HG03342 (cell line): ENCODE measurements around the gene CACNA1S.
A peak's percentile ranks its signal among the peaks of the same experiment; 100 is the strongest.

Experiments
- ATAC-seq: cut with Tn5 transposase; IDR thresholded peaks from one replicate; pipeline ENCODE4 v1.9.1; 2021; ENCODE audit warnings: mild to moderate bottlenecking, moderate library complexity; ENCODE audit not compliant: unreplicated experiment

Gene CACNA1S

DNA sequence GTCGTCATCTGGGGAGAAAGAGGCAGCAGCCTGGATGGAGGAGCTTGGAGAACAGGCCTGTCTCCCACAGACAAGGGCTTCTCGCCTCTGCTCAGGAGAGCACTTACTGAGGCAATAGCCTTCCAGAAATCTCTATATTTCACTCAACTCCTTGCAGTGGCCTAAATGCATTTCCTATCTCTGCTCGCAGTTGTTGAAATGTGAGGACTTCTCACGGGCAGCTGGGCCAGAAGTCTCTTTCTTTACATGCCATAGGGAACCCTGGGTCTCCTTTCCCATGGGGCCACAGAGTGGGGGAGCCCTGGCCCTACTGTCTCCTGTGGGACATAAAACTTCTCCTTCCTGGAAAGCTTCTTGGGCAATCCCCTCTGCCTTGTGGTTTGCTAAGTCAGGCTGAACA lies 45.2 kb downstream of the CACNA1S start:
- ATAC-seq = no peak

DNA sequence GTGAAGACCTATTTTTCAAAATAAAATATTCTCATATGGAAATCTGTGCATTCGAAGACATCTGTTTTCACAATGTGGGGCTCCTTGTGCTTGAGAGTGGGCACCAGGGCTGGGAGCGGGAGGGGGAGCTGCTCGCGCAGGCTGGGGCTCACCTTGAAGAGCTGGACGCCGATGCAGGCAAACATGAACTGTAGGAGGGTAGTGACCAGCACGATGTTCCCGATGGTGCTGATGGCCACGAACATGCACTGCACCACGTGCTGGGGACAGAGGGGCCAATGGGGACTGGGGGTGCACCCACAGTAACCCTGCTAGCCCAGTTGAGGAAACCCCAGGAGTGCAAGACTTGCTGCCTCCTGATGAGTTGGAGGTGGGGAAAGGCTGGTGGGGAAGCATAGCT lies 46.5 kb downstream of the CACNA1S start:
- ATAC-seq = no peak

DNA sequence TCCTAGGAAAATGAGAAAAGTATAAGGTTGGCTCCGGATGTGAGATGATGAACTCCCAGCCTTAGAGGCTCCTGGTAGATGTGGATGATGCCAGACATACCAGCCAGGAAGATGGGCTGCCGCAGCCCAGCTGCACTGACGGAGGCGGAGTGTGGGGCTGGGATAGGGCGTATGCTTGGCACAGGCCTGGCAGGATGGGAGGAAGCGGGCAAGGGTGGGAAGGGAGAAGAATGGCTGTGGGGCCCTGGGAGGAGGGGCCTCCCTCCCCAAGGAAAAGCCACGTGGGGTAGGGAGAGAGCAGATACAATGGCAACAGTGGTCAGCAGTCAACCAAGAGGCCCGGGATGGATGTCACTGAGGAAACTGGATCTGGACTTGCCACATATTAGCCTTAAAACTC lies 47.4 kb downstream of the CACNA1S start:
- no peak for ATAC-seq

DNA sequence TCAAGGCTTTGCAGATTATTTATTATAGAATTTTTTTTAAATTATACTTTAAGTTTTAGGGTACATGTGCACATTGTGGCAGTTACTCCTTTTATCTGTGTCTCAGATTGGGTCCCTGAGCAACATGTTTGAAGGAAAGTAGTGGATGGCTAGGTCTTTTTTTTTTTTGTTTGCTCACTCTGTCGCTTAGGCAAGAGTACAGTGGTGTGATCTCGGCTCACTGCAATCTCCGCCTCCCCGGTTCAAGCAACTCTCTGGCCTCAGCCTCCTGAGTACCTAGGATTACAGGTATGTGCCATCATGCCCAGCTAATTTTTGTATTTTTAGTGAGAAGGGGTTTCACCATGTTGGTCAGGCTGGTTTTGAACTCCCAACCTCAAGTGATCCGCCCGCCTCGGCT lies 49.1 kb downstream of the CACNA1S start:
- ATAC-seq = no peak

DNA sequence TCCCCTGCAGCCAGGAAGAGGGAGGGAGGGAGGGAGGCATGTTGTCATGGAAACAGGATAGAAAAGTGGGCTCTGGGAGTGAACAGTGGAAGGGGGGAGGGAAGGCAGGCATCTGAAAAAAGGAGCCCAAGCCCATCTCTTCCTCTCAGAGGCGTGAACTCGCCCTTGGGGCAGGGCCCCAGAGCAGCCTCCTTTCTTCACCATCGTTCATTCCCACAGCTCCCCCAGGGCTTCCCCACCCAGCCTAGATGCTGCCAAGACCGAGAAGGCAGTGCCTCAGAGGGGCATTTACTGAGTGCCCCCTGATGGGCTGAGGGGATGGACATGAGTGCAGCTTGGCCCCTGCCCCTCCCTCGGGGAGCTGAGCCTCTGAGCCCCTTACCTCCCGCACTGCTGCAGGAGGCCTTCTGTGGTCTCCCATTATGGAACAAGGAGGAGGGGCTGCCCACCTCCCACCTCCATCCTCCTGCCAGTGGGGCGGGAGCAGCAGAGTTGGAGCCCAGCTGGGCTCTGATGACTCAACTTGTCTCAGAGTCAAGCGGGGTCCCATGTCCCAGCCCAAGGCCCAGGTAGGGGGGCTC lies 49.6 kb downstream of the CACNA1S start:
- ATAC-seq = no peak

DNA sequence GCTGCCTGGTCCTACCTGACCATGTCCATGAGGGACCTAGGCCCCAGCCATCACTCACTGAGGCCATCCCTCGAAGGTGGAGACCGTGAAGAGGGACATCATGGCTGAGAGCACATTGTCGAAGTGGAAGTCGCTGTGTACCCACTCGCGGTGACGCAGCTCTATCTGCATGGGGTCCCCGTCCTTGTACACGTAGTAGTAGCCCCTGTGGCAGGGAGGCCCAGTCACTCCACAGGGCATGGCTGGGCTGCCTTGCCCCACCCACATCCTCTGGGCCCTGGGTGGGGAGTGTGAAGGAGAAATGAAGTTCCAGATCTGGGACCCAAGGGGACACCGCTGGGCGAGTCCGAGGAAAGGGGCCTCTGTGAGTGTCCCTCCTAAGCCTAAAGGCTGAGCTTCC lies 50.3 kb downstream of the CACNA1S start:
- no peak for ATAC-seq

DNA sequence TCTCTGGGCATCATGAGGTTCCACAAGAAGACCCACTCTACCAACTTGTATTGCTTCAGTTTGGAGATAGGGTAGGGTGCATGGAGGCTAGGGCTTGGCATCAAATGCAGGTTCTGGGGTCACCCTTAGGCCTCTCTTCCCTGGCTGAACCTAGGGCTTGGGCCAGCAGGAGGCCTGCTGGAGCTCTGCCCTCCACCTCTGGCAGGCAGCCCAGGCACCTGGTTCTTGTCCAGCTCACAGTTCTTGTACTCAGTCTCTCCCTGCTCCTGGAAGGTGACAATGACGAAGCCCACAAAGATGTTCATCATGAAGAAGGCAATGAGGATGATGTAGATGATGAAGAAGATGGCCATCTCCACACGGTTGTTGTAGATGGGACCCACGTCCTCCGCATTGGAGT lies 51.2 kb downstream of the CACNA1S start:
- ATAC-seq = no peak

DNA sequence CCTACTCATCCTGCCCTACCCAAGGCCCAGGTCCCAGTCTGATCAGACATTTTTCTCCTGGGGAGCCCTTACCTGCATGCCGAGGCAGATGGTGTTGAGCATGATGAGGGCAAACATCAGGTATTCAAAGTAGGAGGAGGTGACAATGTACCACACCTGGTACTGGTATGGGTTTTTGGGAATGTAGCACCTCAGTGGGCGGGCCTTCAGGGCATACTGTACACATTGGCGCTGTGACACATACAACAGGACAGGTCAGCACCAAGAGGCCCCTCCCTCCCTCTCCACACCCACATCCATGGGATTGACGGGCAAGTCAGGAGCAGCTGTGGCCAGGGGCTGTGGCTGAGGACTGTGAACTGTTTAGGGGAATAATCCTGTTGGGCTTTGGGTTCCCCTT lies 51.6 kb downstream of the CACNA1S start:
- no peak for ATAC-seq

DNA sequence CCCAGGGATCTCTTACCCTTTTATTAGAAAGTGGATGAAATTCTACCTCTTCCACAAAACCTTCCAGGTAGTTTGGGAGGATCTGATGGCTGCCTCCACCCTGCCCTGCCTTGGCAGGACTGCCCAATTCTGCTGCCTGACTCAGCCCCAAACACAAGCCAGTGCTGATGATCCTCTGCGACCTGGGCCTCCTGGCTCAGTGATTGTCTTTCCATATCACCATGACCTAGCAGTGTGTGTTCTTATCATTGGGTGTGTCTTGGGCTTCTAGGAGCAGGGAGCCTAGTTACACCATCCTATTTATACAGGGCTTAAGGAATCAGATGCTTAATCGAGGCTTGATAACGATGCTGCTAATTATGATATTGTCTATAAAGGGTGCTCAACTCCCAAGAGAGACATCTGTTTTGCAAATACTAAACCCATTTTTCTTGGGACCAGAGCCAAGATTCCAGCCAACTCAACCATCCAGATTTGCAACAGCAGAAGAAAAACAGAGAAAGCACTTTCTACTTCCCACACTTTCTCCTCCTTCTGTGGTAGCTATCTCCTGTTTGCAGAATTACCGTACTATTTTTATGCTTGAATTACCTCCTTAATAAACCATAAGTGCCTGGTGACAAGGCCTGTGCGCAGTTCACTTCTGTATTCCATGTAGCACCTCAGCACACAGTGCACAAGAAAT lies 52.2 kb downstream of the CACNA1S start:
- no peak for ATAC-seq

DNA sequence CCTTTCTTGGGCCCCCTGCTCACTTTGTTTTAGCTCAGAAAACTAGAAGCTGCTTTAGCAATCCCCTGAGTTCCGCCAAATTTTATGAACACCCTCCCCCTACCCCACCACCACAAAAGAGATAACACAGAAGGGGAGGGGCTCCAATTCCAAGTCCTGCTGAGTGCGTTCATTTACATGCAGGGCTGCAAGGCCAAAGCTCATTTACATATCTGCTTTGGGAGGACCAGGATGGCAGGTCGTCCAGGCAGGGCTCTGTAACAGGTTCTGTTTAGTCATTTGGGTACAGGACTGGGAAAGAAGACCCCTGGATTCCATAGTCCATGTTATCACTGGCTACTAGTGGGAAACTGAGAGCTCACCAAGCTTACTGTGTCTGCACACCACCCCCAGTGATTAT lies 52.8 kb downstream of the CACNA1S start:
- ATAC-seq = no peak

DNA sequence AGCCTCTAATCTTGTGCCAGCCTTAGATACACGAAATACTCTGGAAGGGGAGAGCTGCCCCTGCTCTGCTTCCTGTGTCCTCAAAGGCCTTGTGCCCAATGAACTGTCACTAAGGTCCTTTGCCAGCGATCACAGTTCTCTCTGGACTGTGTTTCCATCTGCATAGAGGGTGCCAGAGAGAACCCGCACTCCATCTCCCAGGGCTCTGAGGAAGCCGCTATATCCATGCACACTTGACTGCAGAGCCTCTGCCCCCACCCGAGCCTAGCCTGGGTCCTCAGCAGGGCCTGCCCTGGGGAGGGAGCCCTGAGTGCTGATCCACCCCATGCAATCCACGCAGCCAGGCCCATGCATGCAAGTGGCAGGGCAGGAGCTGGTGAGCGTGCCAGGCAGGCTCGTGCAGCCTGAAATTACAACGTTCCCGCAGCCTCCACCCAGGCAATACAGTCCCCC lies 58.1 kb downstream of the CACNA1S start:
- no peak for ATAC-seq

DNA sequence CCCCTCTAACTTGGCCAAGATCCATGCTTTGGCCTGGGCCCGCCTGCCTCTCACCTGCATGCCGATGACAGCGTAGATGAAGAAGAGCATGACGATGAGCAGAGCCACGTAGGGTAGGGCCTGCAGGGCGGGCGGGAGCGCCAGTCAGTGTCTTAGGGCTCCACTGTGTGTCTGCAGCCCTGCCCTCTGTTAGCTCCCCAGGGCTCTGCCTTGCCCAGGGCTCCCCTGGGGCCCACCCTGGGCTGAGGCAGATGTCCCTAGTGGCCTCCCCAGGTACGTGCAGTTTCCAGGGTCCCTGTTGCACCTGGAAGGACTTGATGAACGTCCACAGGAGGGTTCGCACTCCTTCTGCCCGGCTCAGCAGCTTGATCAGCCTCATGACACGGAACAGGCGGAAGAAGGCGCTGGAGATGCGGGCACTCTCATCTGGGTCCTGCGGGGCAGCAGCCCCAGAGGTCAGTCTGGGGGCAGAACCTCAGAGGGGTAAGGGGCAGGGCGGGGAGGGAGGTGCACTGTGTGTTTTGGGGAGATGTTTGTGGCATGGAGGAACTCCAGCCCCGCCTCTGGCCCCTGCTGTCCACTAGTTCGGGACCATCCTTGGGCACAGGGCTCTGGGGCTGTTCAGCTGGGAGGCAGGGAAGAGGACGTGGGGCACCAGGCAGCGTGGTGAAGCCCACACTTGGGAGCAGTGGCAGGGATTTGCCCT lies 58.9 kb downstream of the CACNA1S start:
- no peak for ATAC-seq

DNA sequence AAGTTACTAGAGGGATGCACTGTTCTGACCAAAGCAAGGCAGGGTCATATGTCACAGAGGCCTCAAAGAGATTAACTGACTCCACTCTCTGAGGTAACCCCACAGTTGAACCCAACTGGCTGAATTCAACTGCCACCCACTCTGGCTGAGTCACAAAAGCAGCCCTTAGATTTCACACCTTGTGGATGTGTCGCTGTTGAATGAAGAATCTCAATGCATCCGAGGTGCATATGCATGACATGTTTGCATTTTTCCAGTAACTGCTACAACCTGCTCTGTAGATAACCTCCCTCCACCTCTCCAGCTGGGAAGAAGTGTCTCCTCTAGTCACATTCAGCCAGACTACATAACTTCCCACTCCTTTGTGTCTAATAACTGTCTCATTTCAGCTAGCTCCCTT lies 60.8 kb downstream of the CACNA1S start:
- ATAC-seq = no peak

DNA sequence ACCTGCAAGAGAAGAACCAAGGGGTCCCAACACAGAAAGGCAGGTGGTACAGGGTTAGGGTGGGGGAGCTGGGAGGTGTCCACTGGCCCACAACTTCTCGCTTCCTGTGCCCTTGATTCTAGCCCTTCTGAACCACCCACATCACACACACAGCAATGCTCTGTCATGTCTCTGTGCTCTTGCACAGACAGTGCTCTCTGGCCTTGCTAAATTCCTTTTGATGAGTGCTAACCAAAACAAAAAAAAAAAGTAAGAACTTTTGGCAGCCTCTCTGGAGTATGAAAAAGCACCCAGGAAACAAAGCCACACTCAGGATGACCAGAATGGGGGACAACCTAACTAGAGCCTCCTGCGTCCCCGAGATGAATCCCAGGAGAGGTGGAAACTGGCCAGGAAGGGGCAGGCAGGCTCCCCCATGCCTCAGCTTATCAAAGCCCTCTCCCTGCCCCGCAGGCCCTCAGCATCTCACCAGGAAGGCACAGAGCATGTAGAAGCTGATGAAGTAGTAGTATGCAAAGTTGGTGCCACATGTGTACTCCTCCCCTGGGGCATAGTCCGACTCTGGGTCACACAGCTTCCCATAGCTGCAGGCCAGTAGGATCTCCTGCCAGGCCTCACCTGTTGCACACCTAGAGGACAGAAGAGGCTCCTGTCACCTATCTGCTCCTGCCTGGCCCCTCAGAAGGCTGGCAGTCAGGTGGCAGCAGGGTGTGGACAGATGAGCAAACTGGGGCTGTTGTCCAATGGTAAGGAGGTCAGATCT lies 61.5 kb downstream of the CACNA1S start:
- ATAC-seq = no peak

DNA sequence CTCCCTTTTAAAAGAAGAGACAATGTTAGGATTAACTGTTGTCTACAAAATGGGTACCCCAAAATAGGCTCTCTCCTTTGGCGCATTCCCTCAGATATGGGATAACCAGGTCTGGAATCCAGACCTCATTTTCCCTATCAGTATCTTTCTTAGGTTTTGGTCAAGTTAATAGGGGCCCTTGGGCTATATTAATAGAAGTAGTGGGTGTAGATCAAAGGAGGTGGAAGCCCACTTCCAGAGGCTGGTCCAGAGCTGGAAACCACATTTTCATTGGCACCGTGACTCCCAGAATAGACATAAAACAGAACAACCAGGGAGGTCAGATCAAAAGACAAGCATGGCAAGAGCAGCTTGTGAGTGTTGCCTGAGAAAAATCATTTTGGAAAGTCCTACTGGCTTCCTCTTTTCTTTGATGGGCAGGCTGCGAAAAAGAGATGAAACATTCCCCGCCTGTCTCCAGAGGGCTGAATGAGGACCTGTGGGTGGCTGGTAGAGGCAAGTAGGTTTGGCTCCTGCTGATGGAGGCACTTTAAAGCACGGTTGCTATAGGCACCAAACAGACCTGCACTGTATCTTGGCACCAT lies 62.9 kb downstream of the CACNA1S start:
- ATAC-seq = no peak

DNA sequence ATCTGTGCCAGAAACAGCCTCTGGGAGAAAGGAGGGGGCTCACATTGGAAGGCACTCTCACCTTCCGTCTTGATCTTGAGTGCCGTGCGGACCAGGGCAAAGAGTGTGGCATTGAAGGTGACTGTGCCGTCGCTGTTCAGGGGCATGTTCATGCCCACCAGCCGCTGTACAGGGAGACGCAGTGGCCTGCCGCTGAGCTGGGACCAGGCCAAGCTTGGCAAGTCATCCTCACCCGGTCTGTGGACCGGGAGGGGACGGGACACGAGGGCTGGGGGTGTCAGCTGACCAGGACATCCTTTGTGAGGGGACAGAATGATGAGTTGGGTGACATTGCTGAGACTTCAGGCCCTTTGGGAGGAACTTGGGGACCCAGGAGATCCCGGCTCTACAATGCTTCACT lies 63.7 kb downstream of the CACNA1S start:
- no peak for ATAC-seq

DNA sequence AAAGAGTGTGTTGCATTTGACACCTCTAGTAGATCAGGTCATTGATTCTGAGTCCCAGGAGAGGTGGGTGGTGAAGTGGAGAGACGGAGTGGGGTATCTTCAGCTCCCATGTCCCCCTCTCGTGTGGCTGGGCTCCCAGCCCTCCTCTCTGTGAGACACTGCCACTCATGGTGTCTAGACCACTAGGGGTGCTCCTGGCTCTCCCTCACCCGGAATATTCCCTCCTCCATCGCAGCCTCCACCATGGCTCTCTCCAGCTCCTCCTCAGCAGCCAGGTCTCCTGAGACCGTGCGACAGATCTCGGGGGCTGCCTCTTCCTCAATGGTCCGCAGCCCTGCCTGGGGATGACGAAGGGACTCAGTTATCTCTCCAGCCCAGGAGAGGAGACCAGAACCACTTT lies 68.1 kb downstream of the CACNA1S start:
- no peak for ATAC-seq

DNA sequence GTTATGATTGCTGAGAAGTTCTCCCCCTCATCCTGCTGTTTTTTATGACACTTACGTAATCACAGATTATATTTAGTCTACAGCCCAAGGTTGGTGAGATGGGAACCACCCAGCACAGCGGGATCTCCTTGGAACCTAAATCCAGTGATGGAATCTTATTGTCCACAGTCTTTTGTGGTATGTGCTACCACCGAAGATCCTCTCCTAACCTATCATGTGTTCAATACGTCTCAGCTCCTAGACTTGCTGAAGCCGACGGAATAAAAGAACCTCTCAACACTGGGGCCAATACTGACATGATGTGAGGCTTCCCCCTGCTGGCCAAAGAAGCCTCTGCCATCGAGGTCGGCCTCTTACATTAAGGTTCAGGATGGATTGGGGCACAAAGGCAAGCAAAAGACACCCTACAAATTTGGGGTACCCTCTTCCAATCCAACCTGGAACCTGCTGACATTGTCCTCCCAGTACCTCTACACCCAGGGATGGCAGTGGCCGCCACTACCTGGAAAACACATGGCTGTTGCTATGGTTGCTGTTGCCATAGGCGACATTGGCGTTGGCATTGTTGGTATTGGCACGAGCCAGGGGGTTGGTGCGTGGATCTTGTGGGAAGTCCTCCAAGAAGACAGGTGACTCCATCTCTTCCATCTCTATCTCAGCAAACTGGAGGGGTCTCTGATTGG lies 69.3 kb downstream of the CACNA1S start:
- ATAC-seq = peak; percentile 79

DNA sequence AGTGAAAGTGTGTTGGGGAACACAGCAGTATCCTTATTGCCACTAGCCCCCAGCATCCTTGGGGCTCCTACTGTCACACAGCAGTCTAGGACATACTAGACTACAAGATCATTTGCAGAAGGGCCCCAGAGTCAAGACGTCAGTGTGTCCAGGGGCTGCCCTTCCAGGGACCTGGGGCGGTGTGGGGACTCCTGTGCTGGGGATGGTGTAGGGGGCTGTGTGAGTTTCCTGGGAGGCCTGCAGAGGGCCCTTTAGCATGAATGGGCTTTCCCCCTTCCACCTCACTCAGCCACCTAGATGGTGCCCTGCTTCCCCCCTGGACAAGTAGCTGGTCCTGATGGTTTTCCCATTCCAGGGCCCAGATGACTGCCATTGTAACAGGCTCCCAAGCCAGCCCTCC lies 71.2 kb downstream of the CACNA1S start:
- no peak for ATAC-seq

DNA sequence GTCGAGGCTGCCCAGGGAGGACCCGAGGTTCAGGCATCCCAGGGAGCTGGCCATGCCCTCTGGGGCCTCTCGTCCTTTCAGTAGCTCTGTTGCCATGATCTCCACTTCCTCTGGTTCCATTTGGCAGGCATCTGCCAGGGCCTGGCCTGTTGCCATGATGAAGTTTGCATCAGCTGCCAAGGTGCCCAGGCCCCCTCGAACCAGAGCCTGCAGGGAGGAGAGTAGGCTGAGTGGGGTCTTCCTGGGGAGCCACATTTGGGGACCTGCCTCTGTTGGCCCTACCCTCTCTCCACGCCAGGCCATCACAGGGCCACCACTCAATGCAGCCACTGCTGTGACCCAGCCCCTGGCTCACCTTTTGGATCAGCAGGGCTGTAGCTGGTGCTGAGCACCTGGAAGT lies 72.3 kb downstream of the CACNA1S start:
- ATAC-seq = no peak

DNA sequence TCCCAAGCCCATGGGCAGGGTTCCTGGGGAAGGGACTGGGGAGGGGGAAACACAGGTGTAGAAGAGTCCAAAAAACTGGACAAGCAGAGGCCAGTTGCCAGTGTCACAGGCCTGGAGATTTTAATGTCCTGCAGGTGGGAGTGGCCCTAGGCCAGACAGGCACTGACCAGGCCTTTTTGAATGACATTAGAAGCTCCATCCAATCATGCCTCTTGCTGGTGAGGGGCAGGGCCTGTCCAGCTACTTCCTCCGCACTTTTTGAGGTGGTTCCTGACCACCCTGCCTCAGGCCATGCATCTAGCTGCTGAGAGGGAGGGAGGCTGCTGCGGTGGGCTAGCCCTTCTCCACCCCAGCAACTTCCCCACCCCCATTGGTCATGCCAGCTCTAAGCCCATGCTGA lies 72.8 kb downstream of the CACNA1S start:
- ATAC-seq = no peak
